Activated CD4-positive, alpha-beta T cell treated with anti-CD3 and anti-CD28 coated beads, Interleukin-2, amount 50 U/mL, for 1 hour (primary cell): ENCODE measurements around the gene DDX10.

ENCODE experiments used
- DNase-seq: peaks from one replicate; pipeline ENCODE4 v3.0.0-alpha.2; 2020

Gene DDX10

GRCh38 chr11:108947654-108948570, 283.0 kb downstream of the DDX10 start:
- DNase-seq: no peak

DNA sequence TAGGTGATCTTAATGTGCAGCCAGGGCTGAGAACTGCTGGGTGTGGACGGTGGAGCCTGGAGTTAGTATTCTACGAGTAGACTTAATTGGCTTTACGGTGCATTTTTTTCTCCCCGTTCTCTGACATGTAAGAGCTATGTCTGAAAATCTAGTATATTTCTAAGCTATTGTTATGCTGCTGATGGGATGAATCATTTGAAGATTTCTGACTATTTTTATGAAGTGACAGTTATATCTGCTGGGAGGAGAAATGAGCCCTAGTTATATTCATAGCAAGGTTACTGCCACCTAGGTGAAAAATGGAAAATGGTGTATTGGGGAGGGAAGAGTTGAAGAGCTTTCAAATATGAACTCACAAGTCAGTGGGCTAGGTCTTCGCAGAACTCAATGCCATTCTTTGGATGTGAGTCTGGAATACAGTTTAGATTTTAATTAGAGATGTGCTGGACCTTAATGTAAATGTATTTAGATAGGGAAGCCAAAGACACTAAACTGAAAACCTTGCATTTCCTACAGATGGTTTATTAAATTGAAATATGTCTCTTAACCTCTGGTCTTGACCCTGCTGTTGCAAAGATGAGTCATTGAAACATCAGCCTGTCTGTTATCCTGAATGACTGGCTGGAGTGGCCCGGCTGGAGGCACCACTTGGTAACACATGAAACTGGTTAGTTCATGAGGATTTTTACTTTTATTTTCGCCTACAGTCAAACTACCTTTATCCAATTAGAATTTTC, 293.7 kb downstream of the DDX10 start:
- DNase-seq: no peak

DNA sequence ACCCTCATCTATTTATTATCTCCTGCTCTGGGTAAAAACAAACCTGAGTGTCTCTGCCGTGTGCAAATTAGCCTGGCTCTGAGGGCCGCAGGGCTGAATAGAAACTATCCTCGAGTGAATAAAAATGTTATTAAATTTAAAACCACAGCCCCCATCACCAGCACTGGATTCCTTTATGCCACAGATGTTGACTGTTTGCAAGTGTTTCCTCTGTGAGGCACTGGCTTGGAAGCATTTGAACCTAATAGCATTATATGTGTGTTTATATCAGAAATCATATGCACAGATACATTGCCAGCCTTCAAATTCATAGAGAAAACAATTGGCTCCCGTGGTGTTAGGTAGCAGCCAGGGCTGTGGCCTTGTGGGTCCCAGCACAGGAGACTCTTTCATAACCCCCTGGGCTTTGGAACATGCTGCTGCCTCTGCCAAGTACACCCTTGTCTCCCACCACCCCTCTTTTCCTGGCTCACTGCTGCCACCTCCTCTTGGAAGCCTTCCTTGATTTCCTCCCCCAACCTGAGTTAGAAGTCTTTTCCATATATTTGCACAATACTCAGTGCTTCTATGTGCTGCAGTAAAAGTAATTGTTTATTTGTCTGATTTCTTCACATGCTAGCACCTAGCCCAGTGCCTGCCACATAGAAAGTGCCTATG, 294.4 kb downstream of the DDX10 start:
- DNase-seq: no peak

DNA sequence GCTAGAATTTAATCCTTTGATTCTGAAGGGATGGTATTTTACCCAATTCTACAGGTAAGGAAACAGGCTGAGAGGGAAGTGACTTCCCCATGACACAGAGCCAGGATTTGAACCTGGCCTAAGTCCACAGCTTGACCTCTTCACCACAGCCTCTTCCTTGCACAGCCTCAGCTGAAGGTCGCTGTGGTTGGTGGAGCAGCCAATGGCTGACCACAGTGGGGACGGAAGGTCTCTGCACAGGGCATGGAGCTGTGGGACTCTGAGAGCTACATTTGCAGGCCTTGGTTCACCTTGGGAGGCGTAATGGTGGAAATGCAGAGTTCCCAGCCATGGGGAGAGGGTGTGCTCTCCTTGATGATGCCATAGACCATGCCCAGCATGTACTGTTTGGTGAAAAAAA, 295.0 kb downstream of the DDX10 start:
- DNase-seq: no peak

- no peak for DNase-seq
Measured at GRCh38 chr11:108960501-108960900, 295.6 kb downstream of the DDX10 start.

- no peak for DNase-seq
Measured at GRCh38 chr11:108961095-108961494, 296.2 kb downstream of the DDX10 start.

GRCh38 chr11:108963118-108963517, 298.2 kb downstream of the DDX10 start:
- no peak for DNase-seq

DNA sequence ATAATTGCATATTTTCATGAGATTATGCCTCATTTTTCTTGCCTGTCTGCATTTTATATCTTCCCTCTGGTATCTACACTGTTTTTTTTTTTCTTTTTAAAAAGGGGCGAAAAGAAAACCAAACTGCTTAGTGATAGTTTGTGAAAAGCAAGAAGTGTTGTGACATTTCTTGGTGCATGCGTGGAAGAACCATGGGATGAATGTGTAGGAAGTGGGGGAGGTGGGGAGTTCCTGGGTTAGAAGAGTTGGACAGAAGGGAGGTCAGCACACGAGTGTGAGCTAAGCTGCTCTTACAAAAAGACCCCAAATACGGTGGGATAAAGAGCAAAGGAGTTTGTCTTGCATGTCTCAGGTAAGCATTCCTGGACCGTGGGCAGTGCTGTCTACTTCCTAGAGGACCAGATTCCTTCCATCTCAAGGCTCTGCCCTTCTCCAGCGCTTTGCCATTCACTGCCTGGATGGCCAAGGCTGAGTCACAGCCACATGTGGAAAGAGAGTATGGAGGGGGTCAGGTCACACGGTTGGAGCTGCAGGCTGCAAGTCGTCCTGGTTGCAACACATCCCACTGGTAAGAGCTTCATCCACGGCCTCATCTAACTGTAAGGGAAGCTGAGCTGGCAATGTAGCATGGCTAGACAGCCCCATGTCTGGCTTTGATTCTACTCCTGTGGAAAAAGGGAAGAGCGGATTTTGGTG, 300.6 kb downstream of the DDX10 start:
- no peak for DNase-seq

- DNase-seq: no peak
Measured at GRCh38 chr11:108966206-108966605, 301.3 kb downstream of the DDX10 start.

GRCh38 chr11:108966978-108967377, 302.1 kb downstream of the DDX10 start:
- DNase-seq: no peak

GRCh38 chr11:108967571-108967970, 302.7 kb downstream of the DDX10 start:
- DNase-seq: no peak

GRCh38 chr11:108970221-108970991, 305.5 kb downstream of the DDX10 start:
- no peak for DNase-seq

DNA sequence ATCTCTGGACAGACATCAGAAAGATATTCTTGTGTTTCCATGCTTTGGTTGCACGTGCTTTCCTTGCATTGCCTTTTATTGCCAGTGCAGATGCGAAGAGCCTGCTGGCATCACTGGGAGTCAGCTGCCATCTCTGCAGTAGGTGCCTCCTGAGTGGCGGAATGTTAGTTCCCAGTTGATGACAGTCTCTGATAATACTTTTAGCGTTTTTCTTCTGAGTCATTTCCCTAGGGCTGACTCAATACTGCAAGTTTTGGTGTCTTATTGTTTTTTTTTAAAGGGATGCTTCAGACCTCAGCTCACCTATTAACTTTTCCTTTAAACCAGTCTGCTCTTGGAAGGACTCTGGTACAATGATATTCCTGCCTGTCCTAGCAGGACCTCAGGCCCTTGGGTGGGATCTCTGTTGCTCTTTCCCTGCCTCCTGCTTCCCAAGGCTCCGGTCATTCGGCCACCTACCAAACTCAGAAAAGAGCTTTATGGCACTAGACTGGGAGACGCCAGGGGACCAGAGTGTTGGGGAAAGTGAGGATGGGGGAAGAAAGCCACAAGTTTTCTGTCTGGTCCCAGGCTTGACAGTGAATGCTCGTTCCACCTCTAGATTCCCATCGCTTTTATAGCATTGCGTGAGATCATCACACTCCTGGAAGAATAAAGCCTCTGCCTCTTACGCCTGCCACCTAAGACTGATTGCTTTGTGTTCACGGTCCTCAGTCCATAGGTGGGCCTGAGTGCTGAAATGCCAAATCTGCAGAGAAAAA, 308.7 kb downstream of the DDX10 start:
- no peak for DNase-seq

- DNase-seq: no peak
Measured at GRCh38 chr11:108975026-108975425, 310.2 kb downstream of the DDX10 start.

DNA sequence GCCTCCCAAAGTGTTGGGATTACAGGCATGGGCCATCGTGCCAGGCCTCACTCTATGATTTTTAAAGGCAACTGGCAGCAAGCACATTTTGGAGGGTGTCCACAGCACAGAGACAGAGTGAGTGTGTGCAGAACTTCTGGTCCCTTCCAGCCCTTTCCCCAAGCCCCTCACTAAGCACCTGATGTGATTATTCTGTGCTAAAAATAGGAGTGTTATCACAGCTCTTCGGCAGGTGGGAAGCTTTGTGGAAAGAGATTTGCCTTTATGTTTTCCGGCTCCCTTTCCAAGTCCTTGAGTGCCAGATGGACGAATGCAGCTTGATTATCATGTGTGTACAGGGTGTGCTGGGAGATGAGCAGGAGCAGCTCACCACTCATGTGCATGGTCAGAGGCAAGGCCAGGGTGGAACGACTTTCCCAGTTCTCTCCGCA, 310.8 kb downstream of the DDX10 start:
- no peak for DNase-seq

GRCh38 chr11:108983636-108984420, 319.0 kb downstream of the DDX10 start:
- no peak for DNase-seq

- no peak for DNase-seq
Measured at GRCh38 chr11:108984523-108984922, 319.7 kb downstream of the DDX10 start.

DNA sequence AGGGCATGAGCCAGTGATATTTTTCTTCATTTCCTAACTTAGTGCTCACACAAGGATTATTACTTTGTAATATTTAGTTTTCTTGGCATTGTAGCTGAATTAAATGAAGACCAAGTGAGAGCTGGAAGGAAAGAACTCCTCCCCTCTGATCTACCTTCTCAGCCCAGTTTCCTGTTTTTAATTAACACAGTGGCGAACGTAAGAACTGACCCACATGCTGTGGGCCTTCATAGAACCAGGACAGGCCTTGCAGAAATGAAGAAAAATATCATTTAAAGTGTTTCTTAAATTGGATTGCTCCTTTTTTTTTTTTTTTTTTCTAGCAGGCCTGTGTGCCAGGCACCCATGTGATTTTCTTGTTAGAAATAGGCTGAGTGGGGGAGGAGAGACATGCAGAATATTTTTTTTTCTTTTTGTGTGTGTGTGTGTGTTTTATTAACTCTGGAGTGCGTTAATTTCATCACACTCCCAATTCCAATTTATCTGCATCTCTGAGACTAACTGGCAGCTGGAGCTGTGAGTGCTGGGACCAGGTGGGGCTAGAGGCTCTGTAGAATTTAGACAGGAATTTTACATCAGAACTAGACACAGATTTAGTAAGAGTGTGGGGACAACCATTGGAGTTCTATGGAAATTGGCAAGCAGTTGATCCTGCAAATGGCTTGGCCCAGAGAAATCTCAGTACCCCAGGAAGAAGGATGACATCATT, 320.5 kb downstream of the DDX10 start:
- no peak for DNase-seq

- no peak for DNase-seq
Measured at GRCh38 chr11:108985945-108986279, 321.0 kb downstream of the DDX10 start.
